ENCODE measurements around the gene BMF.
"Not testable (repeated sequence)": the region's sequence is repeated elsewhere in the genome, so short reads cannot be mapped to it uniquely, and the experiment has no call there.

Gene BMF

DNA sequence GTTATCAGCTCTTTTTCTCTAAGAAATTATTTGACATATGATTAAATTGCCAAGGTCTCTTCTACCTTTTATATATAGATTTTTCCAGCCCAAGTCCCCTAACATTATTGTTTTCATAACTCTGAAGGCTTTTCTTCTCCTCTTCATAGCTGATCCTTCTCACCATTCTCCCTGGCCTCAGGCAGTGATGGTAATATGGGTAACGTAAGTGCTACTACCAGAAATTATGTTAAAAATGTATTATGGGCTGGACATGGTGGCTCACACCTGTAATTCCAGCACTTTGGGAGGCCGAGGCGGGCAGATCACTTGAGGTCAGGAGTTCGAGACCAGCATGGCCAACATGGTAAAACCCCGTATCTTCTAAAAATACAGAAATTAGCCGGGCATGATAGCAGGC is 29.2 kb downstream of the BMF start:
- Histone ChIP-seq H3K27me3 (replicated peaks; ENCODE audit: control insufficient read depth, insufficient read depth, low read length) (no peaks in the 10 kb centered on the region), H3K36me3 (ENCODE audit: control insufficient read depth, insufficient read depth, low read length) (no peaks in the 10 kb centered on the region), H3K4me3 (replicated peaks; ENCODE audit: low read depth, low read length) (no peak overlapping the region)
- no peak for TF ChIP-seq CTCF (IDR thresholded peaks at IDR 0.05; ENCODE audit: insufficient read depth, low read length, poor library complexity, severe bottlenecking)
- DNase-seq (ENCODE audit: extremely low read depth, insufficient read length): no peak

- Histone ChIP-seq H3K36me3 (ENCODE audit: control insufficient read depth, insufficient read depth, low read length) (no peaks in the 10 kb centered on the region), H3K27me3 (replicated peaks; ENCODE audit: control insufficient read depth, insufficient read depth, low read length) (no peaks in the 10 kb centered on the region), H3K4me3 (replicated peaks; ENCODE audit: low read depth, low read length) (no peak overlapping the region)
- DNase-seq (ENCODE audit: extremely low read depth, insufficient read length): no peak
- TF ChIP-seq CTCF (IDR thresholded peaks at IDR 0.05; ENCODE audit: insufficient read depth, low read length, poor library complexity, severe bottlenecking): no peak
Observed at GRCh38 chr15:40075298-40076044, 33.2 kb downstream of the BMF start.

DNA sequence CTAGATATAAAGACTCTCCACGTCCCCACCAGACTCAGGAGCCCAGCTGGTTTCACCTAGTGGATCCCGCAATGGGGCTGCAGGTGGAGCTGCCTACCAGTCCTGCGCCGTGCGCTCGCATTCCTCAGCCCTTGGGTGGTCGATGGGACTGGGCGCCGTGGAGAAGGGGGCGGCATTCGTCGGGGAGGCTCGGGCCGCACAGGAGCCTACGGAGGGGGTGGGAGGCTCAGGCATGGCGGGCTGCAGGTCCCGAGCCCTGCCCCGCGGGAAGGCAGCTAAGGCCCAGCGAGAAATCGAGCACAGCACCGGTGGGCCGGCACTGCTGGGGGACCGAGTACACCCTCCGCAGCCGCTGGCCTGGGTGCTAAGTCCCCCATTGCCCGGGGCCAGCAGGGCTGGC is 34.0 kb downstream of the BMF start:
- DNase-seq (ENCODE audit: extremely low read depth, insufficient read length): not testable (repeated sequence)

GRCh38 chr15:40073716-40074490 is 34.8 kb downstream of the BMF start:
- not testable (repeated sequence) for H3K27me3 ChIP-seq (replicated peaks; ENCODE audit: control insufficient read depth, insufficient read depth, low read length); H3K4me3 ChIP-seq (replicated peaks; ENCODE audit: low read depth, low read length)

More for the DNA sequence above, 34.0 kb downstream of the BMF start:
- not testable (repeated sequence) for H3K36me3 ChIP-seq (ENCODE audit: control insufficient read depth, insufficient read depth, low read length); H3K27me3 ChIP-seq (replicated peaks; ENCODE audit: control insufficient read depth, insufficient read depth, low read length); H3K4me3 ChIP-seq (replicated peaks; ENCODE audit: low read depth, low read length)

GRCh38 chr15:40072216-40072990 is 36.3 kb downstream of the BMF start:
- TF ChIP-seq CTCF (IDR thresholded peaks at IDR 0.05; ENCODE audit: insufficient read depth, low read length, poor library complexity, severe bottlenecking): no peak
- no peaks in the 10 kb centered on the region for H3K27me3 ChIP-seq (replicated peaks; ENCODE audit: control insufficient read depth, insufficient read depth, low read length)
- no peak overlapping the region for H3K4me3 ChIP-seq (replicated peaks; ENCODE audit: low read depth, low read length)
- no peaks in the 10 kb centered on the region for H3K36me3 ChIP-seq (ENCODE audit: control insufficient read depth, insufficient read depth, low read length)
- no peak for DNase-seq (ENCODE audit: extremely low read depth, insufficient read length)

More at GRCh38 chr15:40073716-40074490, 34.8 kb downstream of the BMF start:
- not testable (repeated sequence) for H3K36me3 ChIP-seq (ENCODE audit: control insufficient read depth, insufficient read depth, low read length); DNase-seq (ENCODE audit: extremely low read depth, insufficient read length)

GRCh38 chr15:40070608-40071218 is 38.0 kb downstream of the BMF start:
- no peak for TF ChIP-seq CTCF (IDR thresholded peaks at IDR 0.05; ENCODE audit: insufficient read depth, low read length, poor library complexity, severe bottlenecking)
- Histone ChIP-seq H3K4me3 (replicated peaks; ENCODE audit: low read depth, low read length) (no peak overlapping the region), H3K36me3 (ENCODE audit: control insufficient read depth, insufficient read depth, low read length) (no peaks in the 10 kb centered on the region), H3K27me3 (replicated peaks; ENCODE audit: control insufficient read depth, insufficient read depth, low read length) (no peaks in the 10 kb centered on the region)
- DNase-seq (ENCODE audit: extremely low read depth, insufficient read length): no peak

All from GM06990 (cell line).